HepG2 (cell line): ENCODE measurements around the gene B3GNT9. TPM values are rescaled to one million over a fixed set of nuclear protein-coding genes. Genes with fewer than 3 reads are reported as not detected.

Experiments used
- ATAC-seq: fragments of 200-7000 bp; cut with Tn5 transposase; 3 replicates; pipeline ENCODE4 v1.9.1; 2020; ENCODE audit warnings: mild to moderate bottlenecking, moderate library complexity
- BruUV-seq: library from RNA; stranded (reverse); fragments of 400-500 nt; replicated peaks from 2 replicates; lab custom pipeline; 2021; lab: Mats Ljungman, UMichigan
- CTCF ChIA-PET: fragments of 300-600 bp; formaldehyde crosslinking; extraction: SDS; loops from one replicate; lab custom pipeline; 2021; ENCODE audit warnings: low total read pairs, inconsistent platforms, low intra/inter-chr PET ratio; lab: Yijun Ruan, JAX
- POLR2A ChIA-PET: fragments of 350-600 bp; sonication (Branson Sonifier 250); formaldehyde crosslinking; loops from one replicate; lab custom pipeline; 2020; ENCODE audit warnings: antibody characterized with exemption, inconsistent platforms; lab: Yijun Ruan, JAX
- DNase-seq: peaks from one replicate; pipeline ENCODE4 v3.0.0-alpha.2; 2015; ENCODE audit warnings: low spot score
- FAIRE-seq: peaks from 3 replicates; lab custom pipeline; 2011; peaks lifted over from hg19 to GRCh38; lab: Jason Lieb, UNC
- H2AFZ ChIP-seq: one replicate; pipeline ENCODE4 v1.6.1; 2011; ENCODE audit warnings: low read length, inconsistent platforms
- H3K27ac ChIP-seq: fragments of 300-600 bp; 3 replicates; pipeline ENCODE4 v1.8.0; 2011; ENCODE audit warnings: mixed run types, mild to moderate bottlenecking, mixed read lengths, low read length, inconsistent platforms; ENCODE audit not compliant: insufficient read depth; ENCODE audit errors: extremely low read length
- H3K27me3 ChIP-seq, 2 experiments: fragments of 200-600 bp in 1 of 2; 2 replicates in 1 of 2; 3 replicates in 1 of 2; pipeline versions ENCODE4 v1.6.0 to v1.8.0; 2011; ENCODE audit warnings: low read length in 2 of 2, mild to moderate bottlenecking in 2 of 2, moderate library complexity in 2 of 2, inconsistent platforms in 1 of 2; ENCODE audit not compliant: insufficient read depth in 2 of 2, control insufficient read depth in 1 of 2
- H3K36me3 ChIP-seq, 2 experiments: fragments of 200-600 bp in 1 of 2; replicated peaks in 1 of 2; 2 replicates in 1 of 2; 3 replicates in 1 of 2; pipeline versions ENCODE4 v1.5.1 to v1.8.0; 2011; ENCODE audit warnings: low read length in 2 of 2, inconsistent platforms in 1 of 2; ENCODE audit not compliant: insufficient read depth in 2 of 2, control insufficient read depth in 1 of 2
- H3K4me1 ChIP-seq: 2 replicates; pipeline ENCODE4 v1.5.1; 2012; ENCODE audit warnings: low read length, inconsistent platforms; ENCODE audit not compliant: insufficient read depth
- H3K4me2 ChIP-seq: 2 replicates; pipeline ENCODE4 v1.6.0; 2011; ENCODE audit warnings: low read depth, low read length, inconsistent platforms
- H3K4me3 ChIP-seq, 3 experiments: fragments of 200-600 bp in 1 of 3; sonication (generic), shearing (Covaris generic) in 1 of 3; replicated peaks in 1 of 3; 2 replicates each; pipeline ENCODE4 v1.5.1; 2011 to 2016; ENCODE audit warnings: low read length in 3 of 3, inconsistent platforms in 2 of 3, low read depth in 2 of 3, mild to moderate bottlenecking in 2 of 3, control low read depth in 1 of 3, mixed read lengths in 1 of 3; ENCODE audit not compliant: insufficient read depth in 1 of 3
- H3K79me2 ChIP-seq: one replicate; pipeline ENCODE4 v1.6.1; 2011; ENCODE audit warnings: low read length, inconsistent platforms; ENCODE audit not compliant: insufficient read depth
- H3K9ac ChIP-seq: 2 replicates; pipeline ENCODE4 v1.6.0; 2011; ENCODE audit warnings: mild to moderate bottlenecking, low read depth, low read length, inconsistent platforms; ENCODE audit not compliant: insufficient read depth
- H3K9me3 ChIP-seq: 2 replicates; pipeline ENCODE4 v1.5.1; 2012; ENCODE audit warnings: mild to moderate bottlenecking, low read length
- H4K20me1 ChIP-seq: 2 replicates; pipeline ENCODE4 v1.6.0; 2011; ENCODE audit warnings: inconsistent platforms, mild to moderate bottlenecking, low read length, moderate library complexity; ENCODE audit not compliant: insufficient read depth
- AKNA ChIP-seq: sonication (generic); formaldehyde crosslinking; IDR thresholded peaks from 2 replicates; pipeline ENCODE4 v1.4.0; 2020; ENCODE audit warnings: missing genetic modification reagents, borderline replicate concordance
- BCL6 ChIP-seq: IDR thresholded peaks from 2 replicates; pipeline ENCODE4 v1.6.1; 2016; ENCODE audit warnings: missing genetic modification reagents, missing compliant biosample characterization
- BRF2 ChIP-seq: sonication (generic); formaldehyde crosslinking; IDR thresholded peaks from 2 replicates; pipeline ENCODE4 v1.8.1; 2022; ENCODE audit warnings: mild to moderate bottlenecking, missing genetic modification reagents
- CENPBD1 ChIP-seq: sonication (generic); formaldehyde crosslinking; IDR thresholded peaks from 2 replicates; pipeline ENCODE4 v1.8.0; 2022; ENCODE audit warnings: missing genetic modification reagents, low read depth, mild to moderate bottlenecking, borderline replicate concordance
- GATAD2A ChIP-seq: IDR thresholded peaks from 2 replicates; pipeline ENCODE4 v1.6.1; 2016
- SETDB1 ChIP-seq: sonication (generic); formaldehyde crosslinking; IDR thresholded peaks from 2 replicates; pipeline ENCODE4 v1.5.1; 2020; ENCODE audit warnings: missing genetic modification reagents, mild to moderate bottlenecking, borderline replicate concordance
- SMAD1 ChIP-seq: sonication (generic); formaldehyde crosslinking; IDR thresholded peaks from 2 replicates; pipeline ENCODE4 v1.4.0; 2020; ENCODE audit warnings: missing genetic modification reagents, low read depth, mild to moderate bottlenecking, borderline replicate concordance
- ZFP36 ChIP-seq: fragments of 150-350 bp; IDR thresholded peaks from 2 replicates; pipeline ENCODE4 v1.6.1; 2018; ENCODE audit warnings: borderline replicate concordance, low read length, low read depth; ENCODE audit not compliant: partially characterized antibody
- ZNF235 ChIP-seq: sonication (generic); formaldehyde crosslinking; IDR thresholded peaks from 2 replicates; pipeline ENCODE4 v1.8.1; 2023; ENCODE audit warnings: mild to moderate bottlenecking, missing genetic modification reagents, borderline replicate concordance
- ZNF383 ChIP-seq: sonication (generic); formaldehyde crosslinking; IDR thresholded peaks from 2 replicates; pipeline ENCODE4 v1.4.0; 2020; ENCODE audit warnings: missing genetic modification reagents, mild to moderate bottlenecking, borderline replicate concordance
- ZNF557 ChIP-seq: sonication (generic); formaldehyde crosslinking; IDR thresholded peaks from 2 replicates; pipeline ENCODE4 v1.4.0; 2020; ENCODE audit warnings: missing genetic modification reagents
- ZNF607 ChIP-seq: sonication (generic); formaldehyde crosslinking; IDR thresholded peaks from 2 replicates; pipeline ENCODE4 v1.5.1; 2020; ENCODE audit warnings: missing genetic modification reagents, mild to moderate bottlenecking, borderline replicate concordance
- ZNF75D ChIP-seq: sonication (generic); formaldehyde crosslinking; IDR thresholded peaks from 2 replicates; pipeline ENCODE4 v1.8.1; 2023; ENCODE audit warnings: missing genetic modification reagents, mild to moderate bottlenecking, borderline replicate concordance
- WGBS: methylation state at CpG from one replicate; pipeline ENCODE4 v1.1.6; 2017; ENCODE audit warnings: low lambda C conversion rate; 5-methylcytosine and 5-hydroxymethylcytosine counted together
- in situ Hi-C: cut with HindIII; loops from 2 replicates; pipeline ENCODE4 v1.10.0; 2017; ENCODE audit warnings: low pct_unique_long_range_greater_than_20kb; ENCODE audit not compliant: extremely low pct_ligation_motif_present
- intact Hi-C: fragments of 100-400 bp; cut with micrococcal nuclease; formaldehyde crosslinking; loops from one replicate; pipeline ENCODE4 v1.10.0; 2022; ENCODE audit not compliant: unreplicated experiment
- polyA plus RNA-seq, 8 experiments: library from polyadenylated mRNA; depleted of rRNA in 3 of 8; stranded (reverse) in 7 of 8; unstranded in 1 of 8; fragments of >200 nt; fragmentation: Illumina TruSeq in 4 of 8; extraction: Trizol in 4 of 8; gene quantifications; 2 replicates each; pipeline versions ENCODE4 v1.2.1 to v1.2.3, GENCODE V29; 2011 to 2016; ENCODE audit warnings: low read depth in 4 of 8, missing spikeins in 1 of 8, mixed read lengths in 1 of 8; ENCODE audit not compliant: insufficient read depth in 1 of 8
- total RNA-seq, 5 experiments: library from RNA; depleted of rRNA; stranded (reverse); fragments of >200 nt; fragmentation: Illumina TruSeq; extraction: Trizol; gene quantifications; 2 replicates each; pipeline ENCODE4 v1.2.3, GENCODE V29; 2016; ENCODE audit warnings: low read depth in 1 of 5
- TF ChIP-seq, protein P1 (sequence below): sonication (generic); formaldehyde crosslinking; IDR thresholded peaks from 2 replicates; pipeline ENCODE4 v1.4.0; 2020; ENCODE audit warnings: mild to moderate bottlenecking, low read depth, missing genetic modification reagents
- TF ChIP-seq, protein P2 (sequence below): sonication (generic); formaldehyde crosslinking; IDR thresholded peaks from 2 replicates; pipeline ENCODE4 v1.8.0; 2023; ENCODE audit warnings: mild to moderate bottlenecking, missing genetic modification reagents

B3GNT9 gene
- total and polyA plus RNA-seq, 2 of the 13 experiments (the other 11 are each of a cell fraction or from before 2014, with no cell fraction given) = 1.5 to 3.1 TPM

DNA sequence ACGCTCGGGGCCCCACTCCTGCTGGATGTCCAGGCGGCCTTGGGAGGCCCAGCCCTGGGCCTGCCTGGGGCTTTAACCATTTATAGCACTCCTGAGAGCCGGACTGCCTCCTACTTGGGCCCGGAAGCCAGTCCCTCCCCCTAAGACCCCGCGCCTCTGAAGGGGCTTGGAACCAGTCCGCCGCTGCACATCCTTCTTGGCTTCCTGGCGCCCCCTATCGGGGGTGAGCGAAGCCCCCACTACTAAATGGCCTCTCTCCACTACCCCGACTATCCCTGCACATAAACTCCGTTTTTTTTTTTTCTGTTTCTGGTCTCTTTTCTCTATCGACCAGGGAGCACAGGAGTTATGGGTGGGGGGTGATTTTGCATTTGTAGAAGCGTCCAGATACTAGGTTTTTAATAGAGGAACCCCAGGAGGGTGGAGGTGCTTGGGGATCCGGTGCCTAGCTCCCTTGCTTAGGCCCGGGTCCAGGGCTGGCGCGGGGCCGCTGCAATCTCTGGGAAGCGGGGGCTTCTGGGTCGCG is 18.9 kb upstream of the B3GNT9 start:
- no peaks in the 10 kb centered on the region for H3K9me3 ChIP-seq
- peak overlapping the region; percentile 99 for H3K4me2 ChIP-seq
- DNase-seq (peak; percentile 54), ATAC-seq (peak; percentile 8), FAIRE-seq (no peak)
- POLR2A ChIA-PET = interaction anchor here (1.1 to 3.4 kb wide), 17 partner anchors 10 to 265 kb away, joined by 3 to 54 read pairs (median 5); partner anchors contain the start of genes B3GNT9, CBFB, FBXL8 and HSD11B2
- H2AFZ ChIP-seq = peak overlapping the region; percentile 30
- 5% methylated on average over 19 of the region's 24 CpGs for WGBS
- no peaks in the 10 kb centered on the region for H3K79me2 ChIP-seq
- CTCF ChIA-PET = interaction anchor here (1.0 to 1.5 kb wide), 2 partner anchors 10 to 14 kb away, joined by 3 to 4 read pairs; partner anchors contain the start of genes FBXL8, MATCAP1 and TRADD
- H3K36me3 ChIP-seq = no peaks in the 10 kb centered on the region
- peak overlapping the region; percentile 71 for H3K27ac ChIP-seq
- peak overlapping the region; percentile 65 to 78 (median 67) for H3K4me3 ChIP-seq
- intact Hi-C loops (loop anchor here (1.0 kb wide), 2 partner anchors 14 to 192 kb away; partner anchors contain the start of gene MATCAP1), in situ Hi-C loops (no loop called here)
- peak overlapping the region; percentile 75 for H3K9ac ChIP-seq
- no peaks in the 10 kb centered on the region for H4K20me1 ChIP-seq
- no TSS peak for BruUV-seq
- H3K27me3 ChIP-seq = peaks cover 9 to 40% of the 10 kb centered on the region in 2 experiments
- peaks cover 68% of the 10 kb centered on the region for H3K4me1 ChIP-seq
- no peak for TF ChIP-seq CENPBD1 (CRISPR knock-in tag)
- peak; percentile 30; the same call in 1 of the 2 replicates for TF ChIP-seq ZNF557 (CRISPR knock-in tag)
- TF ChIP-seq ZNF607 (CRISPR knock-in tag) = no peak
- TF ChIP-seq ZNF235 (CRISPR knock-in tag) = peak; percentile 59; the same call in 1 of the 2 replicates
- no peak for TF ChIP-seq ZNF75D (CRISPR knock-in tag)
- TF ChIP-seq SMAD1 = 0 out of 2 replicates have a peak, but pooled peaks have one; percentile 54
- TF ChIP-seq, protein P1, sequence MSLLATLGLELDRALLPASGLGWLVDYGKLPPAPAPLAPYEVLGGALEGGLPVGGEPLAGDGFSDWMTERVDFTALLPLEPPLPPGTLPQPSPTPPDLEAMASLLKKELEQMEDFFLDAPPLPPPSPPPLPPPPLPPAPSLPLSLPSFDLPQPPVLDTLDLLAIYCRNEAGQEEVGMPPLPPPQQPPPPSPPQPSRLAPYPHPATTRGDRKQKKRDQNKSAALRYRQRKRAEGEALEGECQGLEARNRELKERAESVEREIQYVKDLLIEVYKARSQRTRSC = 0 out of 2 replicates have a peak, but pooled peaks have one; percentile 61
- TF ChIP-seq BCL6 (CRISPR knock-in tag) = no peak
- TF ChIP-seq ZFP36 = no peak
- TF ChIP-seq, protein P2, sequence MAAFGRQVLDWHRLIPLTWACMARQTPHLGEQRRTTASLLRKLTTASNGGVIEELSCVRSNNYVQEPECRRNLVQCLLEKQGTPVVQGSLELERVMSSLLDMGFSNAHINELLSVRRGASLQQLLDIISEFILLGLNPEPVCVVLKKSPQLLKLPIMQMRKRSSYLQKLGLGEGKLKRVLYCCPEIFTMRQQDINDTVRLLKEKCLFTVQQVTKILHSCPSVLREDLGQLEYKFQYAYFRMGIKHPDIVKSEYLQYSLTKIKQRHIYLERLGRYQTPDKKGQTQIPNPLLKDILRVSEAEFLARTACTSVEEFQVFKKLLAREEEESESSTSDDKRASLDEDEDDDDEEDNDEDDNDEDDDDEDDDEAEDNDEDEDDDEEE = 0 out of 2 replicates have a peak, but pooled peaks have one; percentile 34
- TF ChIP-seq BRF2 (CRISPR knock-in tag) = no peak
- 0 out of 2 replicates have a peak, but pooled peaks have one; percentile 57 for TF ChIP-seq ZNF383
- no peak for TF ChIP-seq GATAD2A (CRISPR knock-in tag)
- no peak for TF ChIP-seq SETDB1 (CRISPR knock-in tag)
- no peak for TF ChIP-seq AKNA (CRISPR knock-in tag)
